ENCODE results near the gene UGT2B28.
A peak's percentile ranks its signal among the peaks of the same experiment; 100 is the strongest.
"Not testable (repeated sequence)": the region's sequence is repeated elsewhere in the genome, so short reads cannot be mapped to it uniquely, and the experiment has no call there.

Gene UGT2B28

GRCh38 chr4:69317669-69318298 is 37.5 kb downstream of the UGT2B28 start:
- not testable (repeated sequence) for H3K4me3 ChIP-seq (ENCODE audit: low read depth, low read length); DNase-seq (ENCODE audit: low read depth)
- peak; percentile 31 for TF ChIP-seq CTCF (IDR thresholded peaks at IDR 0.05; ENCODE audit: insufficient read depth, low read depth, low read length, missing control alignments)

GRCh38 chr4:69321153-69321729 is 41.0 kb downstream of the UGT2B28 start:
- no peak overlapping the region for H3K4me3 ChIP-seq (ENCODE audit: low read depth, low read length)
- TF ChIP-seq CTCF (IDR thresholded peaks at IDR 0.05; ENCODE audit: insufficient read depth, low read depth, low read length, missing control alignments): no peak
- no peak for DNase-seq (ENCODE audit: low read depth)

- no peak for DNase-seq (ENCODE audit: low read depth)
- TF ChIP-seq CTCF (IDR thresholded peaks at IDR 0.05; ENCODE audit: insufficient read depth, low read depth, low read length, missing control alignments): no peak
- no peak overlapping the region for H3K4me3 ChIP-seq (ENCODE audit: low read depth, low read length)
These were observed 41.8 kb downstream of the UGT2B28 start for GRCh38 chr4:69322055-69322454.

GRCh38 chr4:69323284-69323683 is 43.0 kb downstream of the UGT2B28 start:
- H3K4me3 ChIP-seq (ENCODE audit: low read depth, low read length): no peak overlapping the region
- no peak for DNase-seq (ENCODE audit: low read depth)
- TF ChIP-seq CTCF (IDR thresholded peaks at IDR 0.05; ENCODE audit: insufficient read depth, low read depth, low read length, missing control alignments): no peak

GRCh38 chr4:69330345-69331047 is 50.2 kb downstream of the UGT2B28 start:
- no peak overlapping the region for H3K4me3 ChIP-seq (ENCODE audit: low read depth, low read length)
- no peak for DNase-seq (ENCODE audit: low read depth)
- no peak for TF ChIP-seq CTCF (IDR thresholded peaks at IDR 0.05; ENCODE audit: insufficient read depth, low read depth, low read length, missing control alignments)

GRCh38 chr4:69331304-69331703 is 51.0 kb downstream of the UGT2B28 start:
- DNase-seq (ENCODE audit: low read depth); H3K4me3 ChIP-seq (ENCODE audit: low read depth, low read length): not testable (repeated sequence)

- not testable (repeated sequence) for H3K4me3 ChIP-seq (ENCODE audit: low read depth, low read length); DNase-seq (ENCODE audit: low read depth)
These were observed 55.2 kb downstream of the UGT2B28 start for GRCh38 chr4:69335485-69335884.

GRCh38 chr4:69343114-69343513 is 62.8 kb downstream of the UGT2B28 start:
- not testable (repeated sequence) for H3K4me3 ChIP-seq (ENCODE audit: low read depth, low read length); DNase-seq (ENCODE audit: low read depth)

GRCh38 chr4:69343558-69344420 is 63.5 kb downstream of the UGT2B28 start:
- not testable (repeated sequence) for DNase-seq (ENCODE audit: low read depth); H3K4me3 ChIP-seq (ENCODE audit: low read depth, low read length)

Data from GM12865 (cell line).